Dendritic cell treated with granulocyte-macrophage colony-stimulating factor and Interleukin-4, amounts not matched to agents 40 ng/mL and 50 ng/mL, for 4 days (primary cell): ENCODE data around the gene ATP8A2.
"Not testable (repeated sequence)": the region's sequence is repeated elsewhere in the genome, so short reads cannot be mapped to it uniquely, and the experiment has no call there.

Experiments
- H3K27ac Mint-ChIP-seq: one replicate; pipeline ENCODE4 v1.8.0; 2022; ENCODE audit warnings: mild to moderate bottlenecking, mixed read lengths
- H3K27me3 Mint-ChIP-seq: one replicate; pipeline ENCODE4 v1.8.0; 2022; ENCODE audit warnings: mild to moderate bottlenecking, mixed read lengths
- H3K36me3 Mint-ChIP-seq: one replicate; pipeline ENCODE4 v1.8.0; 2022; ENCODE audit warnings: low read depth, mixed read lengths
- H3K4me1 Mint-ChIP-seq: one replicate; pipeline ENCODE4 v1.8.0; 2022; ENCODE audit warnings: low read depth, mixed read lengths
- H3K4me3 Mint-ChIP-seq: one replicate; pipeline ENCODE4 v1.8.0; 2022; ENCODE audit warnings: mild to moderate bottlenecking, moderate library complexity, mixed read lengths
- H3K9me3 Mint-ChIP-seq: one replicate; pipeline ENCODE4 v1.8.0; 2022; ENCODE audit warnings: mixed read lengths
- intact Hi-C: fragments of 100-400 bp; cut with micrococcal nuclease; formaldehyde crosslinking; loops from one replicate; pipeline ENCODE4 v1.15.0; 2022

ATP8A2 gene

DNA sequence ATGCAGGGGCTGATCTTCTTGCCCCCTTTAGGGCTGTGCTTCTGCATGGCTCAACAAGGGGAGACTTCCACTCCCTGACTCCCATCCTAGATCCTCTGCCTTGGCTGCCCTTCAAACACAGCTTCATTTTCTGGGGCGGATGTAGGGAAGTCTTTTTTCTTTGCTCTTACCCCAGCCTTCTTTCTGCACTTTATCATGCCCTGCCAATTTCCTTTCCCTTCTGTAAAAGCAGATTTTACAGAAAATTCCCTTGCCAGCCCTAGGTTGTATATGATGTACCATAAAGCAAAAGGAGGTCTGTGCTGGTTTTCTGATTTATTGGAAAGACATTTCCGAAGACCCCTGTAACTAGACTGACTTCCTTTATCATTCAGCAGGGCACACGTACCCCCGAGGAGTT lies 396.6 kb downstream of the ATP8A2 start:
- no peaks in the 10 kb centered on the region for H3K36me3 Mint-ChIP-seq
- H3K4me3 Mint-ChIP-seq, result no peak overlapping the region
- H3K4me1 Mint-ChIP-seq, result no peaks in the 10 kb centered on the region
- no peak overlapping the region for H3K27ac Mint-ChIP-seq
- no peaks in the 10 kb centered on the region for H3K27me3 Mint-ChIP-seq
- no peaks in the 10 kb centered on the region for H3K9me3 Mint-ChIP-seq
- intact Hi-C loops, result no loop called here

- H3K4me1 Mint-ChIP-seq, result no peaks in the 10 kb centered on the region
- no peak overlapping the region for H3K4me3 Mint-ChIP-seq
- no peaks in the 10 kb centered on the region for H3K36me3 Mint-ChIP-seq
- H3K27me3 Mint-ChIP-seq, result no peaks in the 10 kb centered on the region
- intact Hi-C loops, result no loop called here
- no peaks in the 10 kb centered on the region for H3K9me3 Mint-ChIP-seq
- no peak overlapping the region for H3K27ac Mint-ChIP-seq
These were observed 397.1 kb downstream of the ATP8A2 start for GRCh38 chr13:25768838-25769237.

- intact Hi-C loops, result no loop called here
- no peak overlapping the region for H3K4me3 Mint-ChIP-seq
- H3K36me3 Mint-ChIP-seq, result no peaks in the 10 kb centered on the region
- no peaks in the 10 kb centered on the region for H3K27me3 Mint-ChIP-seq
- no peaks in the 10 kb centered on the region for H3K4me1 Mint-ChIP-seq
- H3K27ac Mint-ChIP-seq, result no peak overlapping the region
- no peaks in the 10 kb centered on the region for H3K9me3 Mint-ChIP-seq
These were observed 398.8 kb downstream of the ATP8A2 start for GRCh38 chr13:25770601-25771000.

GRCh38 chr13:25771202-25771601 lies 399.4 kb downstream of the ATP8A2 start:
- Mint-ChIP-seq H3K4me3 (no peak overlapping the region), H3K4me1 (no peaks in the 10 kb centered on the region), H3K27ac (no peak overlapping the region), H3K9me3 (no peaks in the 10 kb centered on the region), H3K36me3 (no peaks in the 10 kb centered on the region), H3K27me3 (no peaks in the 10 kb centered on the region)
- intact Hi-C loops, result no loop called here

DNA sequence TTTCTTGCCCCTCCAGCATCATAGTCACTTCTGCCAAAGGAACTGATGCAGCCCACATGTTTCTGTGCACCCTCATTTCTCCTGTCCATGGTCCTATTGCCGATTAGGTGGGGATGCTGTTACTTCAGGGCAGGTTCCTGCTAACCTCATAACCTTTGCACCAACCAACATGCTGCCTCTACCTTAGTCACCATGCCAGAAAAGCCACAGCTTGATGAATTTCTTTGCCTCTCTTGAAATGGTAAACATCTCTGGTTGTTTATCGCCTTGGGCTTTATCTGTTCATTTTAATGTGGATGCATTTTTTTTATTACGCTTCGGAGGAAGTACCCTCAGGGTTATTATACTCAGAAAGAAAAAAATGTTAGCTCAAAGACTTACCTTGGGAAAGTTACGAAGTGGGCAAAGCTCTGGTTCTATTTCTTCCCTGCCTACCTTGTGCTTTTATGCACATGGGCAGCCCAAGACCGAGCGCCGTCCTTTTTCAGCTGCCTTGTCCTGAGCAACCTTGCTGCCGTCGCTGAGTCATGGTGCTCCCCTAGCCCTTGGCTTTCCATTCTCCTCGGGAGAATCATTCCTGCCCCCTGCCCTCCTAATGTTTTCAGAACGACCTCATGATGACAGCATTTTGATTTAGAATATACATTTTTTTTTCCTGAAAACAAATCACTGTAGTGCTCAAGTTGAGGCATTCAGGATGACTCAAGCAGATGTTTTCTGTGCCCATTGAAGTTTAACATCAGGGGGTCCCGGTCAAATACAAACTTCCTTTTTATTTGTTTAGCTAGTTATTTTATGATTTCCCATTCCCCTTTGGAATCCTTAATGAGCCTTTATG lies 400.1 kb downstream of the ATP8A2 start:
- no peak overlapping the region for H3K4me3 Mint-ChIP-seq
- no peak overlapping the region for H3K27ac Mint-ChIP-seq
- no peaks in the 10 kb centered on the region for H3K9me3 Mint-ChIP-seq
- intact Hi-C loops, result no loop called here
- no peaks in the 10 kb centered on the region for H3K27me3 Mint-ChIP-seq
- H3K4me1 Mint-ChIP-seq, result no peaks in the 10 kb centered on the region
- H3K36me3 Mint-ChIP-seq, result no peaks in the 10 kb centered on the region

GRCh38 chr13:25772534-25772933 lies 400.8 kb downstream of the ATP8A2 start:
- H3K4me1 Mint-ChIP-seq, H3K4me3 Mint-ChIP-seq, H3K27me3 Mint-ChIP-seq, H3K27ac Mint-ChIP-seq, H3K9me3 Mint-ChIP-seq, H3K36me3 Mint-ChIP-seq, intact Hi-C loops: not testable (repeated sequence)

DNA sequence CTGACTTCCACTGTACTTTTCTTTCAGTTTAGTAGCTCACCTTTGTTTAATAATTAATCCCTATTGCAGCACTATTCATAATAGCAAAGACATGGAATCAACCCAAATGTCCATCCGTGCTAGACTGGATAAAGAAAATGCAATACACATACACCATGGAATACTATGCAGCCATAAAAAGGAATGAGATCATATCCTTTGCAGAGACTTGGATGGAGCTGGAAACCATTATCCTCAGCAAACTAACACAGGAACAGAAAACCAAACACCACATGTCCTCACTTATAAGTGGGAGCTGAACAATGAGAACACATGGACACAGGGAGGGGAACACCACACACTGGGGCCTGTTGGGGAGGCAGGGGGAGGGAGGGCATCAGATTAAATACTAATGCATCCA lies 402.3 kb downstream of the ATP8A2 start:
- H3K27ac Mint-ChIP-seq, intact Hi-C loops, H3K36me3 Mint-ChIP-seq, H3K27me3 Mint-ChIP-seq, H3K4me3 Mint-ChIP-seq, H3K4me1 Mint-ChIP-seq, H3K9me3 Mint-ChIP-seq: not testable (repeated sequence)

GRCh38 chr13:25775275-25775674 lies 403.5 kb downstream of the ATP8A2 start:
- intact Hi-C loops, result no loop called here
- Mint-ChIP-seq H3K9me3 (no peaks in the 10 kb centered on the region), H3K4me1 (no peaks in the 10 kb centered on the region), H3K27me3 (no peaks in the 10 kb centered on the region), H3K4me3 (no peak overlapping the region), H3K27ac (no peak overlapping the region), H3K36me3 (no peaks in the 10 kb centered on the region)

GRCh38 chr13:25775986-25776385 lies 404.2 kb downstream of the ATP8A2 start:
- no peaks in the 10 kb centered on the region for H3K27me3 Mint-ChIP-seq
- H3K27ac Mint-ChIP-seq, result no peak overlapping the region
- H3K4me1 Mint-ChIP-seq, result no peaks in the 10 kb centered on the region
- H3K4me3 Mint-ChIP-seq, result no peak overlapping the region
- no peaks in the 10 kb centered on the region for H3K9me3 Mint-ChIP-seq
- no peaks in the 10 kb centered on the region for H3K36me3 Mint-ChIP-seq
- intact Hi-C loops, result no loop called here

GRCh38 chr13:25776722-25777121 lies 404.9 kb downstream of the ATP8A2 start:
- no peak overlapping the region for H3K27ac Mint-ChIP-seq
- H3K4me1 Mint-ChIP-seq, result no peaks in the 10 kb centered on the region
- no peaks in the 10 kb centered on the region for H3K36me3 Mint-ChIP-seq
- intact Hi-C loops, result no loop called here
- no peak overlapping the region for H3K4me3 Mint-ChIP-seq
- no peaks in the 10 kb centered on the region for H3K27me3 Mint-ChIP-seq
- no peaks in the 10 kb centered on the region for H3K9me3 Mint-ChIP-seq

DNA sequence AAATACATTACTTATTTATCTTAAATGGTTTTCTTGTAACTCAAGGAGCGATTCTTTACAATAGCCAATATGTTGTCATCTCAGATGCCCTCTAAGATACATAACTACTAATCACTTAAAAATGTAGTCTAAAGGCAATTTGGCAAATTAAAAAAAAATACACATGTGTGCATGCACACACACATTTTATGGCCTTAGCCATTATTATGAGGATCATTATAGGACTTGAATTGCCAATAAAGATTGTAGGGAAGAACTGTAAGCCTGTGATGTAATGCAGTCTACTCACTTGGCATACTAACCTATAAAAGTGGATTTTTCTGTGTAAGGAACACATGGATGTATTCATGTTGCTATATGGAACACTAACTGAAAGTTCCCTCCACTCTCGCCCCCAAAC lies 405.7 kb downstream of the ATP8A2 start:
- intact Hi-C loops, result no loop called here
- no peaks in the 10 kb centered on the region for H3K36me3 Mint-ChIP-seq
- no peaks in the 10 kb centered on the region for H3K4me1 Mint-ChIP-seq
- H3K9me3 Mint-ChIP-seq, result no peaks in the 10 kb centered on the region
- H3K27ac Mint-ChIP-seq, result no peak overlapping the region
- no peaks in the 10 kb centered on the region for H3K27me3 Mint-ChIP-seq
- H3K4me3 Mint-ChIP-seq, result no peak overlapping the region

DNA sequence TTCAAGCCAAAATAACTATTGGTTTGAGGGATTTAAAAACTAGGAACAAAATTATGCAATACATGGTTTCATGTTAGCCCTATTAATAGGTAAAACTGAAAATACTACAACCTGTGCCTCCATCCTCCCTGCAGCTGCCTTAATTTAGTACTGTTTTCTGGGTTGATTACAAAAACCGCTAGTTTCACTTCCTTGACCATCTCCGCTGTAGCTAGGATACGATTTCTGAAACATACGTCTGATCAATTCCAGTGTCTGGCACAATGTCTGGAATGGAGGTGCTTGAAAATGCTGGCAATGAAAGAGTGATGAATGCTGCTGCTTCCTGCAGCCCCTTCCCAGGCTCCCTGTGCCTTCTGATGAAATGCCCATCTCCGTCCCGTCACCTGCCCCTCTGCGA lies 406.6 kb downstream of the ATP8A2 start:
- Mint-ChIP-seq H3K36me3 (no peaks in the 10 kb centered on the region), H3K27ac (no peak overlapping the region), H3K4me1 (no peaks in the 10 kb centered on the region), H3K27me3 (no peaks in the 10 kb centered on the region), H3K4me3 (no peak overlapping the region), H3K9me3 (no peaks in the 10 kb centered on the region)
- intact Hi-C loops, result no loop called here

GRCh38 chr13:25778808-25779305 lies 407.1 kb downstream of the ATP8A2 start:
- intact Hi-C loops, result no loop called here
- H3K36me3 Mint-ChIP-seq, result no peaks in the 10 kb centered on the region
- H3K4me1 Mint-ChIP-seq, result no peaks in the 10 kb centered on the region
- H3K9me3 Mint-ChIP-seq, result no peaks in the 10 kb centered on the region
- no peak overlapping the region for H3K27ac Mint-ChIP-seq
- no peak overlapping the region for H3K4me3 Mint-ChIP-seq
- H3K27me3 Mint-ChIP-seq, result no peaks in the 10 kb centered on the region

DNA sequence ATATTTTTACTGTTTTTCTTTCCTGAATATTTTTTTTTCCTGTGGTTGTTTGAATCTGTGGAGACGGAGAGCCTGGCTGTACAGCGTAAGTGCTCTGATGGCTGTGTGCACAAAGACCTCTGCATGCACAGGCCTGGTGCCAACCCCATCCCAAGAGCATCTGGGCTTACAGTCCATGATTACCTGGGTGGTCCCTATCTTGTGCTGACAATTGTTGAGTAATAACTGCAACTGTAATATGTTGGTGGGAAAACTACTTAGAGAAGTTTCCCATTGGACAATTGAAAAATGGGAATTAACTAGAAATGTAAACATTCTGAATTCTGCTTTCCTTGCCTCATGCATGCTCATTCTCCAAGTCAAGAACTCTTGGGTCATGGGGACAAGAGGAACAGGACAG lies 411.3 kb downstream of the ATP8A2 start:
- Mint-ChIP-seq H3K9me3 (no peaks in the 10 kb centered on the region), H3K4me1 (no peaks in the 10 kb centered on the region), H3K36me3 (no peaks in the 10 kb centered on the region), H3K4me3 (no peak overlapping the region), H3K27me3 (no peaks in the 10 kb centered on the region), H3K27ac (no peak overlapping the region)
- intact Hi-C loops, result no loop called here

DNA sequence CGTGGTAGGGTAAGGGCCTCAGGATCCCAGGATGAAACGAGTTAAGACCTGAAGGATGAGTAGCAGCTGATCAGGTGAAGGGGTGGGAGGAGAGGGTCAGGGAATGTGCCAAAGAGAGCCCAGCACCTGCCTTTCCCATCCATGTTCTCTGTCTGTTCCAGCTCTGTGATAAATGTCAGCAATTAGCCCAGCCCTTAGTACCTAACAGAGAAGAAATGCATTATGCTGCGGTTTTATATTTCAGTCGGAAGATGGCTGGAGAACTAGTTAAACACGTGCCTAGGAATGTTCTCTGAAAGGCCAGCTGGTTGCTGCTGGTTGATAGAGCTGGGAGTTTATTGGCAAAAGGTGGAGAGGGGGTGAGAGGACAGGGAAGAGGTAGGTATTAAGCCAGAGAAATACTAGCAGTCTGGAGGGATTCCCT lies 411.8 kb downstream of the ATP8A2 start:
- Mint-ChIP-seq H3K27me3 (no peaks in the 10 kb centered on the region), H3K4me3 (no peak overlapping the region), H3K4me1 (no peaks in the 10 kb centered on the region), H3K9me3 (no peaks in the 10 kb centered on the region), H3K36me3 (no peaks in the 10 kb centered on the region), H3K27ac (no peak overlapping the region)
- intact Hi-C loops, result no loop called here
